Naive thymus-derived CD4-positive, alpha-beta T cell (primary cell): Measurements from ENCODE around the gene LYRM9. TPM values are rescaled to one million over a fixed set of nuclear protein-coding genes. Genes with fewer than 3 reads are reported as not detected.

Source experiments
- ATAC-seq: fragments of 150-1000 bp; cut with Tn5 transposase; 2 replicates; pipeline ENCODE4 v1.10.0; 2021; ENCODE audit warnings: mild to moderate bottlenecking, moderate library complexity
- CTCF ChIA-PET: fragments of 350-600 bp; sonication (Branson Sonifier 250); formaldehyde crosslinking; loops from one replicate; lab custom pipeline; 2021; ENCODE audit warnings: antibody characterized with exemption; lab: Charles Lee
- POLR2A ChIA-PET: fragments of 350-600 bp; sonication (Branson Sonifier 250); formaldehyde crosslinking; loops from one replicate; lab custom pipeline; 2021; ENCODE audit warnings: antibody characterized with exemption, inconsistent platforms; lab: Charles Lee
- DNase-seq, 9 donors: peaks; one replicate each; pipeline versions ENCODE4 v3.0.0 to v3.0.0-alpha.2; 2020 to 2022; ENCODE audit warnings: mixed read lengths in 1 of 9
- H3K27ac ChIP-seq: one replicate; pipeline ENCODE4 v1.7.0; 2013; ENCODE audit warnings: mild to moderate bottlenecking, low read depth, low read length, moderate library complexity
- H3K27me3 ChIP-seq, 2 donors: one replicate each; pipeline ENCODE4 v1.7.0; 2013; ENCODE audit warnings: low read length in 2 of 2, mild to moderate bottlenecking in 2 of 2, moderate library complexity in 2 of 2; ENCODE audit not compliant: control insufficient read depth in 2 of 2, insufficient read depth in 2 of 2
- H3K36me3 ChIP-seq, 3 experiments: 1 replicate in 2 of 3; 2 replicates in 1 of 3; pipeline ENCODE4 v1.7.0; 2013; ENCODE audit warnings: low read length in 3 of 3, mild to moderate bottlenecking in 3 of 3, moderate library complexity in 1 of 3; ENCODE audit not compliant: insufficient read depth in 3 of 3, control insufficient read depth in 2 of 3
- H3K4me1 ChIP-seq, 2 donors: one replicate each; pipeline ENCODE4 v1.7.0; 2013; ENCODE audit warnings: low read length in 2 of 2, mild to moderate bottlenecking in 2 of 2, moderate library complexity in 1 of 2; ENCODE audit not compliant: control insufficient read depth in 2 of 2, insufficient read depth in 2 of 2
- H3K4me3 ChIP-seq: 2 replicates; pipeline ENCODE4 v1.7.0; 2013; ENCODE audit warnings: mild to moderate bottlenecking, low read length
- H3K9me3 ChIP-seq, 3 experiments: 1 replicate in 2 of 3; 2 replicates in 1 of 3; pipeline ENCODE4 v1.7.0; 2013; ENCODE audit warnings: low read length in 3 of 3; ENCODE audit not compliant: control insufficient read depth in 2 of 3
- H3K27ac Mint-ChIP-seq, 9 donors: one replicate each; pipeline ENCODE4 v1.8.0; 2020 to 2022; ENCODE audit warnings: mixed read lengths in 9 of 9, mild to moderate bottlenecking in 8 of 9, moderate library complexity in 5 of 9, inconsistent platforms in 2 of 9
- H3K27me3 Mint-ChIP-seq, 5 donors: one replicate each; pipeline ENCODE4 v1.8.0; 2021 to 2022; ENCODE audit warnings: mixed read lengths in 5 of 5, mild to moderate bottlenecking in 1 of 5
- H3K36me3 Mint-ChIP-seq, 5 donors: one replicate each; pipeline ENCODE4 v1.8.0; 2020 to 2022; ENCODE audit warnings: mixed read lengths in 5 of 5, mild to moderate bottlenecking in 3 of 5, inconsistent platforms in 1 of 5
- H3K4me1 Mint-ChIP-seq, 7 donors: one replicate each; pipeline ENCODE4 v1.8.0; 2020 to 2022; ENCODE audit warnings: mixed read lengths in 7 of 7, mild to moderate bottlenecking in 3 of 7, inconsistent platforms in 1 of 7
- H3K4me3 Mint-ChIP-seq, 10 donors: one replicate each; pipeline ENCODE4 v1.8.0; 2020 to 2022; ENCODE audit warnings: mild to moderate bottlenecking in 10 of 10, mixed read lengths in 10 of 10, moderate library complexity in 6 of 10, inconsistent platforms in 2 of 10
- H3K9me3 Mint-ChIP-seq, 11 donors: one replicate each; pipeline ENCODE4 v1.8.0; 2020 to 2022; ENCODE audit warnings: mixed read lengths in 11 of 11, mild to moderate bottlenecking in 4 of 11, inconsistent platforms in 1 of 11, moderate library complexity in 1 of 11
- intact Hi-C, 2 donors: fragments of 100-400 bp; cut with micrococcal nuclease; formaldehyde crosslinking; loops; one replicate each; pipeline ENCODE4 v1.15.1; 2023
- polyA plus RNA-seq, 2 donors: library from polyadenylated mRNA; unstranded; fragments of 300-500 nt; fragmentation: Illumina TruSeq; gene quantifications; one replicate each; pipeline ENCODE4 v1.2.3, GENCODE V29; 2021
- total RNA-seq, 6 experiments: library from RNA in 5 of 6; stranded (reverse) in 5 of 6; gene quantifications; 1 replicate in 5 of 6; 2 replicates in 1 of 6; pipeline ENCODE4 v1.2.3 and lab custom pipeline; 2021 to 2026

LYRM9 gene
- total and polyA plus RNA-seq, 7 experiments from 2014 or later = 4.2 to 33.0 (median 18.3) TPM

- ATAC-seq = no peak
- Mint-ChIP-seq H3K36me3 (peaks cover 0 to 4% (median 0%) of the 10 kb centered on the region in 5 donors), H3K27ac (no peak overlapping the region), H3K27me3 (peaks cover 23 to 39% (median 25%) of the 10 kb centered on the region in 5 donors), H3K4me1 (no peaks in the 10 kb centered on the region), H3K9me3 (no peaks in the 10 kb centered on the region), H3K4me3 (no peak overlapping the region)
- POLR2A ChIA-PET = no interaction called here
- intact Hi-C loops = loop anchor here (10.0 kb wide), 3 partner anchors 415 to 745 kb away; partner anchors contain the start of genes BLTP2 (in 1 of the 2), TMEM97 (in 1 of the 2) and WSB1 (in 1 of the 2)
- no peak for DNase-seq
- Histone ChIP-seq H3K4me1 (no peaks in the 10 kb centered on the region), H3K27ac (no peak overlapping the region), H3K9me3 (no peaks in the 10 kb centered on the region), H3K27me3 (no peaks in the 10 kb centered on the region), H3K4me3 (no peak overlapping the region), H3K36me3 (no peaks in the 10 kb centered on the region)
- CTCF ChIA-PET = no interaction called here
Measured at GRCh38 chr17:27899525-27899924, 6.4 kb upstream of the LYRM9 start.

GRCh38 chr17:27898096-27898495, 4.9 kb upstream of the LYRM9 start:
- peaks cover 15 to 45% (median 24%) of the 10 kb centered on the region in 5 donors for H3K27me3 Mint-ChIP-seq
- H3K4me1 ChIP-seq = peaks cover 0 to 8% of the 10 kb centered on the region in 2 donors
- no peak overlapping the region for H3K27ac ChIP-seq
- H3K9me3 ChIP-seq = no peaks in the 10 kb centered on the region
- H3K4me3 Mint-ChIP-seq = no peak overlapping the region
- H3K27ac Mint-ChIP-seq = no peak overlapping the region
- ATAC-seq (no peak), DNase-seq (no peak)
- H3K4me1 Mint-ChIP-seq = peaks cover 6 to 11% (median 8%) of the 10 kb centered on the region in 7 donors
- ChIA-PET CTCF (interaction anchor here (1.6 kb wide), 1 partner anchor 92 kb away, joined by 4 read pairs; no protein-coding TSS in a partner anchor), POLR2A (no interaction called here)
- intact Hi-C loops = loop anchor here (10.0 kb wide), 3 partner anchors 417 to 747 kb away; partner anchors contain the start of genes BLTP2 (in 1 of the 2), TMEM97 (in 1 of the 2) and WSB1 (in 1 of the 2)
- H3K27me3 ChIP-seq = no peaks in the 10 kb centered on the region
- H3K36me3 Mint-ChIP-seq = no peaks in the 10 kb centered on the region
- H3K36me3 ChIP-seq = no peaks in the 10 kb centered on the region
- H3K4me3 ChIP-seq = no peak overlapping the region
- H3K9me3 Mint-ChIP-seq = no peaks in the 10 kb centered on the region

GRCh38 chr17:27896701-27897100, 3.5 kb upstream of the LYRM9 start:
- H3K36me3 Mint-ChIP-seq = no peaks in the 10 kb centered on the region
- peaks cover 15 to 41% (median 20%) of the 10 kb centered on the region in 5 donors for H3K27me3 Mint-ChIP-seq
- peaks cover 6 to 18% (median 13%) of the 10 kb centered on the region in 7 donors for H3K4me1 Mint-ChIP-seq
- H3K9me3 ChIP-seq = no peaks in the 10 kb centered on the region
- ChIA-PET POLR2A (no interaction called here), CTCF (interaction anchor here (1.6 kb wide), 1 partner anchor 91 kb away, joined by 4 read pairs; no protein-coding TSS in a partner anchor)
- H3K4me3 Mint-ChIP-seq = no peak overlapping the region
- DNase-seq = no peak
- no peak overlapping the region for H3K27ac ChIP-seq
- H3K4me1 ChIP-seq = peaks cover 0 to 13% of the 10 kb centered on the region in 2 donors
- no peak overlapping the region for H3K27ac Mint-ChIP-seq
- H3K4me3 ChIP-seq = no peak overlapping the region
- H3K36me3 ChIP-seq = no peaks in the 10 kb centered on the region
- intact Hi-C loops = loop anchor here (10.0 kb wide), 3 partner anchors 418 to 748 kb away; partner anchors contain the start of genes BLTP2 (in 1 of the 2), TMEM97 (in 1 of the 2) and WSB1 (in 1 of the 2)
- H3K27me3 ChIP-seq = no peaks in the 10 kb centered on the region
- no peak for ATAC-seq
- no peaks in the 10 kb centered on the region for H3K9me3 Mint-ChIP-seq

- H3K4me1 ChIP-seq = peaks cover 0 to 13% of the 10 kb centered on the region in 2 donors
- CTCF ChIA-PET = no interaction called here
- no peaks in the 10 kb centered on the region for H3K27me3 ChIP-seq
- intact Hi-C loops = loop anchor here (10.0 kb wide), 3 partner anchors 419 to 749 kb away; partner anchors contain the start of genes BLTP2 (in 1 of the 2), TMEM97 (in 1 of the 2) and WSB1 (in 1 of the 2)
- no peaks in the 10 kb centered on the region for H3K36me3 ChIP-seq
- ATAC-seq (no peak), DNase-seq (no peak)
- peaks cover 15 to 47% (median 20%) of the 10 kb centered on the region in 5 donors for H3K27me3 Mint-ChIP-seq
- peaks cover 0 to under 1% (median 0%) of the 10 kb centered on the region in 5 donors for H3K36me3 Mint-ChIP-seq
- no peak overlapping the region for H3K27ac Mint-ChIP-seq
- H3K4me3 Mint-ChIP-seq = no peak overlapping the region
- H3K9me3 Mint-ChIP-seq = no peaks in the 10 kb centered on the region
- H3K4me3 ChIP-seq = no peak overlapping the region
- no peaks in the 10 kb centered on the region for H3K9me3 ChIP-seq
- POLR2A ChIA-PET = no interaction called here
- H3K27ac ChIP-seq = no peak overlapping the region
- H3K4me1 Mint-ChIP-seq = peaks cover 13 to 23% (median 19%) of the 10 kb centered on the region in 7 donors
Measured at GRCh38 chr17:27895940-27896535, 2.9 kb upstream of the LYRM9 start.

GRCh38 chr17:27895123-27895895, 2.1 kb upstream of the LYRM9 start:
- intact Hi-C loops = loop anchor here (10.0 kb wide), 3 partner anchors 419 to 749 kb away; partner anchors contain the start of genes BLTP2 (in 1 of the 2), TMEM97 (in 1 of the 2) and WSB1 (in 1 of the 2)

More at GRCh38 chr17:27895123-27895895, 2.1 kb upstream of the LYRM9 start:
- POLR2A ChIA-PET = interaction anchor here (0.6 to 4.6 kb wide), 3 partner anchors 10 to 270 kb away, joined by 3 to 88 read pairs (median 5); no protein-coding TSS in a partner anchor
- no peak overlapping the region for H3K4me3 ChIP-seq
- H3K27ac ChIP-seq = no peak overlapping the region
- no peak overlapping the region for H3K4me3 Mint-ChIP-seq
- H3K27ac Mint-ChIP-seq = no peak overlapping the region
- peaks cover 0 to 13% of the 10 kb centered on the region in 2 donors for H3K4me1 ChIP-seq
- DNase-seq (no peak), ATAC-seq (no peak)
- H3K36me3 ChIP-seq = no peaks in the 10 kb centered on the region
- H3K9me3 ChIP-seq = no peaks in the 10 kb centered on the region
- H3K27me3 Mint-ChIP-seq = peaks cover 15 to 49% (median 20%) of the 10 kb centered on the region in 5 donors
- no peaks in the 10 kb centered on the region for H3K27me3 ChIP-seq
- peaks cover 13 to 26% (median 19%) of the 10 kb centered on the region in 7 donors for H3K4me1 Mint-ChIP-seq
- H3K9me3 Mint-ChIP-seq = no peaks in the 10 kb centered on the region
- CTCF ChIA-PET = interaction anchor here (0.7 to 5.6 kb wide), 4 partner anchors 89 to 342 kb away, joined by 3 to 119 read pairs (median 3); partner anchors contain the start of gene NOS2
- H3K36me3 Mint-ChIP-seq = peaks cover 0 to 3% (median 0%) of the 10 kb centered on the region in 5 donors
